H9 (cell line): ENCODE data around the gene AFG1L. TPM values are rescaled to one million over a fixed set of nuclear protein-coding genes. Genes with fewer than 3 reads are reported as not detected.

ENCODE experiments used
- DNase-seq: peaks from one replicate; pipeline ENCODE4 v3.0.0-alpha.2; 2017
- H2AFZ ChIP-seq: one replicate; pipeline ENCODE4 v1.6.1; 2013; ENCODE audit warnings: mild to moderate bottlenecking, low read length, control low read depth, moderate library complexity
- H2AK5ac ChIP-seq: 2 replicates; pipeline ENCODE4 v1.6.1; 2013; ENCODE audit warnings: low read length, control low read depth, mixed read lengths; ENCODE audit not compliant: insufficient read length
- H2BK120ac ChIP-seq: one replicate; pipeline ENCODE4 v1.6.1; 2013; ENCODE audit warnings: low read depth, mild to moderate bottlenecking, low read length, control low read depth, inconsistent platforms; ENCODE audit not compliant: poor library complexity, severe bottlenecking
- H2BK12ac ChIP-seq: 2 replicates; pipeline ENCODE4 v1.6.1; 2013; ENCODE audit warnings: low read length, control low read depth, mixed read lengths, low read depth; ENCODE audit not compliant: insufficient read length
- H2BK15ac ChIP-seq: 2 replicates; pipeline ENCODE4 v1.6.1; 2013; ENCODE audit warnings: low read depth, low read length, control low read depth
- H2BK20ac ChIP-seq: one replicate; pipeline ENCODE4 v1.6.1; 2013; ENCODE audit warnings: low read depth, mild to moderate bottlenecking, low read length, control low read depth, inconsistent platforms; ENCODE audit not compliant: poor library complexity, severe bottlenecking
- H2BK5ac ChIP-seq: 2 replicates; pipeline ENCODE4 v1.6.1; 2013; ENCODE audit warnings: low read length, control low read depth, mixed read lengths; ENCODE audit not compliant: insufficient read length
- H3K14ac ChIP-seq: 2 replicates; pipeline ENCODE4 v1.6.1; 2013; ENCODE audit warnings: low read length, control low read depth; ENCODE audit not compliant: insufficient read depth
- H3K18ac ChIP-seq: 2 replicates; pipeline ENCODE4 v1.6.1; 2013; ENCODE audit warnings: low read depth, mild to moderate bottlenecking, mixed read lengths, low read length, control low read depth; ENCODE audit not compliant: insufficient read length
- H3K23ac ChIP-seq: 2 replicates; pipeline ENCODE4 v1.6.1; 2013; ENCODE audit warnings: low read length, control low read depth, mixed read lengths, low read depth; ENCODE audit not compliant: insufficient read length
- H3K23me2 ChIP-seq: 2 replicates; pipeline ENCODE4 v1.6.1; 2013; ENCODE audit warnings: low read depth, mild to moderate bottlenecking, mixed read lengths, low read length, control low read depth; ENCODE audit not compliant: insufficient read length, poor library complexity, severe bottlenecking
- H3K27ac ChIP-seq: 2 replicates; pipeline ENCODE4 v1.5.1; 2013; ENCODE audit warnings: low read length, control low read depth, mixed read lengths, low read depth; ENCODE audit not compliant: insufficient read length
- H3K27me3 ChIP-seq: 2 replicates; pipeline ENCODE4 v1.6.1; 2013; ENCODE audit warnings: low read length, control low read depth, inconsistent platforms; ENCODE audit not compliant: insufficient read depth
- H3K4ac ChIP-seq: 2 replicates; pipeline ENCODE4 v1.6.1; 2013; ENCODE audit warnings: low read depth, mild to moderate bottlenecking, control low read depth, inconsistent platforms, low read length, moderate library complexity
- H3K4me1 ChIP-seq: 2 replicates; pipeline ENCODE4 v1.6.1; 2013; ENCODE audit warnings: low read length, control low read depth, inconsistent platforms; ENCODE audit not compliant: insufficient read depth
- H3K4me2 ChIP-seq: 2 replicates; pipeline ENCODE4 v1.6.1; 2013; ENCODE audit warnings: low read length, control low read depth, mixed read lengths; ENCODE audit not compliant: insufficient read length, insufficient read depth
- H3K56ac ChIP-seq: 2 replicates; pipeline ENCODE4 v1.6.1; 2013; ENCODE audit warnings: low read depth, mild to moderate bottlenecking, mixed read lengths, low read length, control low read depth; ENCODE audit not compliant: insufficient read length
- H3K79me1 ChIP-seq: 2 replicates; pipeline ENCODE4 v1.6.1; 2013; ENCODE audit warnings: low read depth, mild to moderate bottlenecking, moderate library complexity, low read length, control low read depth, inconsistent platforms; ENCODE audit not compliant: insufficient read depth, poor library complexity, severe bottlenecking
- H3K79me2 ChIP-seq: 2 replicates; pipeline ENCODE4 v1.6.1; 2013; ENCODE audit warnings: low read length, control low read depth, inconsistent platforms; ENCODE audit not compliant: insufficient read depth
- H3K9ac ChIP-seq: 2 replicates; pipeline ENCODE4 v1.6.1; 2013; ENCODE audit warnings: low read length, control low read depth, mixed read lengths; ENCODE audit not compliant: insufficient read length; ENCODE audit errors: extremely low read depth
- H3K9me3 ChIP-seq: one replicate; pipeline ENCODE4 v1.6.1; 2013; ENCODE audit warnings: low read depth, low read length, inconsistent platforms; ENCODE audit not compliant: control insufficient read depth
- H3T11ph ChIP-seq: one replicate; pipeline ENCODE4 v1.6.1; 2013; ENCODE audit warnings: mild to moderate bottlenecking, low read length, control low read depth, inconsistent platforms
- H4K20me1 ChIP-seq: one replicate; pipeline ENCODE4 v1.6.1; 2013; ENCODE audit not compliant: control insufficient read depth, insufficient read length, insufficient read depth
- H4K5ac ChIP-seq: 2 replicates; pipeline ENCODE4 v1.6.1; 2013; ENCODE audit warnings: low read depth, mild to moderate bottlenecking, mixed read lengths, low read length, control low read depth; ENCODE audit not compliant: insufficient read length
- H4K8ac ChIP-seq: replicated peaks from 2 replicates; pipeline ENCODE4 v1.6.1; 2013; ENCODE audit warnings: low read length, control low read depth, mixed read lengths, low read depth; ENCODE audit not compliant: insufficient read length
- H4K91ac ChIP-seq: 2 replicates; pipeline ENCODE4 v1.6.1; 2013; ENCODE audit warnings: low read depth, mild to moderate bottlenecking, moderate library complexity, mixed read lengths, low read length, control low read depth; ENCODE audit not compliant: insufficient read length
- H3K27ac Mint-ChIP-seq, 3 experiments: 2 replicates in 2 of 3; 3 replicates in 1 of 3; pipeline ENCODE4 v1.8.0; 2020 to 2021; ENCODE audit warnings: mixed read lengths in 3 of 3, mild to moderate bottlenecking in 1 of 3, moderate library complexity in 1 of 3
- H3K27me3 Mint-ChIP-seq: 2 replicates; pipeline ENCODE4 v1.8.0; 2021; ENCODE audit warnings: low read depth, mild to moderate bottlenecking, moderate library complexity, mixed read lengths
- H3K36me3 Mint-ChIP-seq, 3 experiments: 2 replicates in 2 of 3; 3 replicates in 1 of 3; pipeline ENCODE4 v1.8.0; 2020 to 2021; ENCODE audit warnings: low read depth in 3 of 3, mixed read lengths in 3 of 3; ENCODE audit not compliant: insufficient read depth in 1 of 3
- H3K4me1 Mint-ChIP-seq, 2 experiments: 2 replicates each; pipeline ENCODE4 v1.8.0; 2020; ENCODE audit warnings: mixed read lengths in 2 of 2
- H3K4me3 Mint-ChIP-seq, 2 experiments: 2 replicates in 1 of 2; 3 replicates in 1 of 2; pipeline ENCODE4 v1.8.0; 2020 to 2021; ENCODE audit warnings: mild to moderate bottlenecking in 2 of 2, mixed read lengths in 2 of 2, moderate library complexity in 1 of 2
- H3K9me3 Mint-ChIP-seq, 2 experiments: 2 replicates in 1 of 2; 3 replicates in 1 of 2; pipeline ENCODE4 v1.8.0; 2020; ENCODE audit warnings: mild to moderate bottlenecking in 2 of 2, mixed read lengths in 2 of 2, moderate library complexity in 1 of 2
- total RNA-seq: library from RNA; stranded (reverse); gene quantifications from 2 replicates; pipeline ENCODE4 v1.2.1, GENCODE V29; 2021
- TF ChIP-seq, protein P1 (sequence below): fragments of 200-600 bp; sonication (generic); conservative IDR thresholded peaks from 3 replicates; pipeline ENCODE4 v1.8.0; 2021; ENCODE audit warnings: antibody characterized with exemption, mild to moderate bottlenecking

AFG1L gene
- total RNA-seq, 1 experiment from 2014 or later = 4.7 TPM

DNA sequence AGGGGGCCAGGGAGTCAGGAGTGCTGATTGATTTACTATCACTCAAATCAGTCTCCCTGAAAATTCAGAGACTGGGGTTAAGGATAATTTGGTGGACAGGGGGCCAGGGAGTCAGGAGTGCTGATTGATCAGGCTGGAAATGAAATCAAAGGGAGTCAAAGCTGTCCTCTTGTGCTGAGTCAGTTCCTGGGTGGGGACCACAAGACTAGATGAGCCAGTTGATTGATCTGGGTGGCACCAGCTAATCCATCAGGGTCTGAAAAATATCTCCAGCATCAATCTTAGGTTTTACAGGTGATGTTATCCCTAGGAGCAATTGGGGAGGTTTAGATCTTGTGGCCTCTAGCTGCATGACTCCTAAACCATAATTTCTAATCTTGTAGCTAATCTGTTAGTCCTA is 6.1 kb upstream of the AFG1L start:
- DNase-seq = no peak
- Mint-ChIP-seq H3K27ac (no peak overlapping the region), H3K9me3 (no peaks in the 10 kb centered on the region)

More for the DNA sequence above, 6.1 kb upstream of the AFG1L start:
- Histone ChIP-seq H3K27ac (no peak overlapping the region), H4K20me1 (no peaks in the 10 kb centered on the region), H3K27me3 (no peaks in the 10 kb centered on the region), H3K79me1 (no peaks in the 10 kb centered on the region), H3K79me2 (no peaks in the 10 kb centered on the region), H4K5ac (no peak overlapping the region), H3K14ac (no peak overlapping the region), H2AK5ac (no peak overlapping the region), H3K18ac (no peak overlapping the region), H2BK15ac (no peak overlapping the region), H2BK5ac (no peak overlapping the region), H2BK120ac (no peak overlapping the region), H3K23me2 (no peaks in the 10 kb centered on the region), H3K56ac (no peak overlapping the region), H2BK12ac (no peak overlapping the region), H3K9me3 (no peaks in the 10 kb centered on the region), H3K9ac (no peak overlapping the region), H3K23ac (no peak overlapping the region), H3T11ph (no peak overlapping the region), H3K4ac (no peak overlapping the region), H4K8ac (no peak overlapping the region), H2BK20ac (no peak overlapping the region), H2AFZ (no peak overlapping the region), H4K91ac (no peak overlapping the region), H3K4me1 (no peaks in the 10 kb centered on the region), H3K4me2 (no peak overlapping the region)
- Mint-ChIP-seq H3K36me3 (no peaks in the 10 kb centered on the region; a peak in 1 of 7 replicates), H3K27me3 (no peaks in the 10 kb centered on the region), H3K4me3 (no peak overlapping the region), H3K4me1 (peaks cover 4% of the 10 kb centered on the region in 2 experiments; a peak in 2 of 4 replicates)
- TF ChIP-seq, protein P1, sequence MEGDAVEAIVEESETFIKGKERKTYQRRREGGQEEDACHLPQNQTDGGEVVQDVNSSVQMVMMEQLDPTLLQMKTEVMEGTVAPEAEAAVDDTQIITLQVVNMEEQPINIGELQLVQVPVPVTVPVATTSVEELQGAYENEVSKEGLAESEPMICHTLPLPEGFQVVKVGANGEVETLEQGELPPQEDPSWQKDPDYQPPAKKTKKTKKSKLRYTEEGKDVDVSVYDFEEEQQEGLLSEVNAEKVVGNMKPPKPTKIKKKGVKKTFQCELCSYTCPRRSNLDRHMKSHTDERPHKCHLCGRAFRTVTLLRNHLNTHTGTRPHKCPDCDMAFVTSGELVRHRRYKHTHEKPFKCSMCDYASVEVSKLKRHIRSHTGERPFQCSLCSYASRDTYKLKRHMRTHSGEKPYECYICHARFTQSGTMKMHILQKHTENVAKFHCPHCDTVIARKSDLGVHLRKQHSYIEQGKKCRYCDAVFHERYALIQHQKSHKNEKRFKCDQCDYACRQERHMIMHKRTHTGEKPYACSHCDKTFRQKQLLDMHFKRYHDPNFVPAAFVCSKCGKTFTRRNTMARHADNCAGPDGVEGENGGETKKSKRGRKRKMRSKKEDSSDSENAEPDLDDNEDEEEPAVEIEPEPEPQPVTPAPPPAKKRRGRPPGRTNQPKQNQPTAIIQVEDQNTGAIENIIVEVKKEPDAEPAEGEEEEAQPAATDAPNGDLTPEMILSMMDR = no peak
